Dedifferentiated amniotic fluid mesenchymal stem cell (primary cell): Measurements from ENCODE around the gene ICE2.

Experiments
- DNase-seq: peaks from one replicate; pipeline ENCODE4 v3.0.0-alpha.2; 2016; ENCODE audit errors: extremely low spot score

Gene ICE2

DNA sequence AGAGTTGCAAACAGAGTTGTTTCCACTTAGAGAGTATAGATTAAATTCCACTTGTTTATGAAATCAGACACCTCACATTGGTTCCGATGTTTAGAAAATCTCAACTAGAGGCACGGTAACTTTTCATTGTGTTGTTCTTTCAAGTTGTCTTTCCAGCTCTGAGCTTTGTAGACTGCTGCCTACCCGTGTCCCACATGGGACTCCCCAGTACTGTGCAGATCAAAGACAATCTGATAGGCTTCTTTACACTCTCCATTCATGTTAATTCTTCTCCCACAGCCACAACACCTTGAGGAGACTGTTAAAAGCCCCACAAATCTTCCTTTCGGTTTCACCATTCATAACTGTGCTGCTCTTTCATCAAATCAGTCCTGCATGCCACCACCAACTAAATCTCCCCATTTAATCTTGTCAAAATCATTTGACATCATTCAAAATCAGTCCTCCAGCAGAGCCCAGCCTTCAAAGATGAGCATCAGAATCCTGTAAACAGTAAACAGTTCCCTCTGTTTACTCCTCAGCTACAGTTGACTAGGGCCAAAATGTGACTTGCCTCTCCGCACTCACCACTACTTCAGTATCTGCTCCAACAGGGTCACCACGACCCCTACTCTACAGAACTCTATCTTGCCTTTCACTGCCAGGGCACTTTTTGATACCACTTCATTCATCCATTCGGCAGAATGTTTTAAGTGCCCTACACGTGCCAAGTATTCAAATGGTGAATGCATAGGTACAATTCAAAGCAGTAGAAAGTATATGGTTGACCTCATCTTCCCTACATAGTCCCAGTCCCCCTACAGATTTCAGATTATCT lies 89.5 kb downstream of the ICE2 start:
- DNase-seq = no peak

DNA sequence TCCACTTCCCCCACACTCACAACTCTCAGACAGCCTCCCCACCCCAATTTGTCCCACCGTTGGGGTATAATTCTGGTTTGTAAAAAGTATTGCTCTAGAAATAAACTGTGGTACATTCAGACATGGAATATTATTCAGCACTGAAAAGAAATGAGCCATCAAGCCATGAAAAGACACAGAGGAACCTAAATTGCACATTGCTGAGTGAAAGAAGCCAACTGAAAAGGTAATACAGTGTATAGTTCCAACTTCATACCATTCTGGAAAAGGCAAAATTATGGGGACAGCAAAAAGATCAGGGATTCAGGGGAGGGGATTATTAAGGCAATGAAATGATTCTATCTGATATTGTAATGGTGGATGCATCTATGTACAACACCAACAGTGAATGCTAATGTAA lies 91.6 kb downstream of the ICE2 start:
- DNase-seq = no peak

DNA sequence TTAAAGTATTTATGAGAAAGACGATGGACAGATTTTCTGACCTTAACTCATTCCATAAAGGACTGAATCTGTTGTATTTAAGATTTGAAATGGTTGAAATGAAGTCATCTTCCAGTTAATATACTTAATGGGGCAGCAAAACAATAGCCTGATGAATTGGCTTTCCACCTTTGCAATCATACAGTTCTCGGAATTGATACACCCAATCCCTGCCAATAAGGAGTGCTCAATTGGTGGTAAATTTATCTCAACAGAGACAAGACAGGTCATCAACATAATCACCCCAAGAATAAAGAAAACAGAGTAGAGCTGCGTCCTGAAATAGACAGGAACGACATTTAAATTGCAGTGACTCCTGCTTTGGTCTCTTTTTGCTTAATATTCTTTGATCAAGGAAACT lies 92.3 kb downstream of the ICE2 start:
- no peak for DNase-seq

DNA sequence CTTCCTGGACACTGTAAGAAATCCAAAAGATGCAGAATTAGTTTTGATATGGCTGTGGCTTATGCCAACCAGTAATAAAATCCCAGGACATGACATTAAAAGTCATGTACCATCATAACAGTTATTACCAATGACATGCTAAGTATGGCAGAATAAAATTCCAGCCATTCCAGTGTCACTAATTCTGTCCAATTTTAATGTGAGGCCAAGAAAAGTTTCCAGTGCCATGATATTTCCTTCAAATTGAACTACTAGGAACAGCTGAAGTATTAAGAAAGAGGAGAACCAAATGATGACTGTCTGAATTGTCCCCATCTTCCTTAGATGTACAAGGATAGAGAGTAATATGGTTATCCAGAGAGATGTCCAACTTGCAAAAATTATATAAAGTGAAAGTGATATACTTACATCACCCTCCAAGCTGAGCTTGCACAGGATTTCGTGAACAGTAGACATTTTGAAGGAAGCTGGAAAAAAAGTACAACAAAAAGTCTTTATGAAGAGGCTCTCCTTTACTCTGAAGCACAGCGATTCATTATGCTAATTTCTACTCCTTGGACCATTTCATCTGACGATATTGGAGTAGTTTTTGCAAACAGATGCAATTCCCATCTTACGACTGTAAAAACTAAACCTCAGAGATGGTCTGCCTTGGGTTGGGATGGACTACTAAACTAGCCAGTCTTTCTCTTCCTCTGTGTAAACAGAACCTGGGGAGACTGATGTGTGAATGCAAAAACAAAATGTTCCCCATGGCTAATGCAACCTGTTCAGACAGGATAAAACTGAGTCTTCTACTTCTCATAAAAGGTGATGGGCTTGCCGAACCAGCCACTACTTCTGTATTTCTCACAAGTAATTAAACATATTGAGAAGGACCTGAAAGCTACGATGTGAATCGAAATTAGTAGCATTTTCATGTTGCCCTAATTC lies 93.1 kb downstream of the ICE2 start:
- DNase-seq = no peak

DNA sequence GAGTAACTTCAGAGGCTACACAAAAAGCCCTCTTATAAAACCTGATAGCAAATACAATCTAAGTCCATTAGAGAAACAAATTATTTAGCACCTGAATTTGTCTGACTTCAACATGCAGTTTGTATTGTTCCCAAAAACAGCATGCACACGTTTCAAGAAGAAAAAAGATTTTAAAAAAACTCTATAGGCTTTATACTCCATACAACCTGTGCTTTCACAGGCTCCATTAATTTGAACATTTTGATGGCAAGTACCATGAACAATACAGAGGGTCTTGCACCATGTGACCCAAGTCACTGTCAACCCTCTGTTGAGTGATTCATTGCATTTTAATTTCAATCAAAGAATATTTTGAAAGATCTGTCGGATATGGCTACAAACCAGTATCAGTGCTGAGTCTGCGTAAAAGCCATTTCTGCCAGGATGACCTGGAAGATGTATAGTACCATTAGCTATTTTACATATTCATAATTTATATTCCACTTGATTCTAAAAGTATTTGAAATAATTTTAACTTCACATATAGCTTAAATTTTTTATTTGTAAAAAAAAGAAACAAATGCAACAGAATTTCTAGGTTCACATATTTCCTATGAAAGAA lies 94.3 kb downstream of the ICE2 start:
- DNase-seq = no peak

DNA sequence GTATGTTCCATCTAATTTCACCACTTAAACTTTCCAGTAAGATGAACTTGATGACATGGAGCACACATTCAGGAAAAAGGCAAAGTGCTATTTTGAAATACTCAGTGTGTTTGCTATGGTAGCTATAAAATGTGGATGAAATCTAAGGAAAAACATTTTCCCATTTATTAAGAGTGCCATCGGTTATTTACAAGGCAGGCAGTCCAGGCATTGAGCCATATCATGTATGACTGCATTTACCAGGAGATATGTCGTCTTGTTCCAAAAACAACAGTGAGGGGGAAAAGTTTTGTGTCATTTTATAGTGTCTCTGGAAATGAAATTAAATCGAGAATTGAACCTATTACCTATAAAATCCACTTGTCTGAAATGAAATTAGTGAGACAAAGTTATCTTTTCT lies 94.9 kb downstream of the ICE2 start:
- no peak for DNase-seq

DNA sequence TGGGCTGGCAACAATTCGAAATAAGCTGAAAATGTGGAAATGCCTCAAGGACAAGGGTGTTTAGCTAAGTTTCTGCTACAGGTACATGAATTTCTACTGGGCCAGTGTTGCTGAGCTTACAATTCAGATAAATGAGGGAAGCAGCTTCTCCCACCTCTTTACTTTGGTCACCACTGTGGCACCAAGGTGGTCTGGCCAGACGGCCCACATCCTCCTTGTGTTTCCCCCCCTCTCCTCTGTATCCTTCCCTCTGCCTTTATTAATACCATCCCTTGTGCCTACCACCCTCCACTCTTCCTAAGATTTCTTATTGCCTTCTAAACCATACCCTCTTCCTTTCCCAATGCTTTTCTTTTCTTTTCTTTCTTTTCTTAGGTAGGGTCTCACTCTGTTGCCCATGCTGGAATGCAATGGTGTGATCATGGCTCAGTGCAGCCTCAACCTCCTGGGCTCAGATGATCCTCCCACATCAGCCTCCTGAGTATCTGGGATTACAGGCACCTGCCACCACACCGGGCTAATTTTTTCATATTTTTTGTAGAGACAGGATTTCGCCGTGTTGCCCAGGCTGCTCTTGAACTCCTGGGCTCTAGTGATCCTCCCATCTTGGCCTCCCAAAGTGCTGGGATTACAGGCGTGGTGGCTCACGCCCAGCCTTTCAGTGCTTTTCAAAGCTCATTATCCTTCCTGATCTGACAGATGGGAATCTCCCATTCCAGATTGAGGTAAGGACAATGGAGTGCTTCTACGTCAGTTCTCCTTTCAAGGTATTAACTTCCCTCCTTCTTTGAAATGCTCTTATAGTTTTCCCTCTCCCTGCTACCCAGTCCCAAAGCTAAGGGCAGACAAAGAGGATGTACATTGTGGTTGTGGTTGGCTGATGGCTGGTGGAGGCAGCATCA lies 95.9 kb downstream of the ICE2 start:
- no peak for DNase-seq

DNA sequence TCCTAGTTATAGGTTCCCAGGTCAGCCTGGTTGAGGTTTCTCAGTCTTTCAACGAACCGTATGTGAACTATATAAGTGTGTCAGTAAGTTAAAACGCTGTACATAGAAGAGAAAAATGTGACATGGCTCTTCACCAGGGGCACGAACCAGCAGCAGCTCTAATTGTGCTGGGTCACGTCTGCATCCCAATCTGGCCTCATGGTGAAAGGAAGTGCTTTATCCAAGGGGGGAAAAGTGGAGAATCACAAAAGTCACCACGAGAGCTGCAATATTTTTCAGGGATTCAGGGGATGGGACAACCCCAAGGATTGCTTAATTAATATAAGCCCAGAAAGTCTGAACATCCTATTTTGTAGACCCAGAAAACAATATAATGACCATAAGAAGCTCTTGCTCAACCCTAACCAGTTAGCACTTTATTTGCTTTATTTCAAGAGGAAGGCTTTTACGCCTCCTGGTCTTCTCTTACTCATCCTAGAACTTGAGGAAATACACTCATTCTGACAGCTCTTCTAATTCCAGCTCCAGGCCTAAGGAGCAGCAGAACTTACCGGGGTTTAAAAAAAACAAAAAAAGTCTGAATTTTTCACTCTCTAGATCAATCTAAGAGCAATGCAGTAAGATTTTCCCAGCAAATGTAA lies 97.7 kb downstream of the ICE2 start:
- DNase-seq = no peak

DNA sequence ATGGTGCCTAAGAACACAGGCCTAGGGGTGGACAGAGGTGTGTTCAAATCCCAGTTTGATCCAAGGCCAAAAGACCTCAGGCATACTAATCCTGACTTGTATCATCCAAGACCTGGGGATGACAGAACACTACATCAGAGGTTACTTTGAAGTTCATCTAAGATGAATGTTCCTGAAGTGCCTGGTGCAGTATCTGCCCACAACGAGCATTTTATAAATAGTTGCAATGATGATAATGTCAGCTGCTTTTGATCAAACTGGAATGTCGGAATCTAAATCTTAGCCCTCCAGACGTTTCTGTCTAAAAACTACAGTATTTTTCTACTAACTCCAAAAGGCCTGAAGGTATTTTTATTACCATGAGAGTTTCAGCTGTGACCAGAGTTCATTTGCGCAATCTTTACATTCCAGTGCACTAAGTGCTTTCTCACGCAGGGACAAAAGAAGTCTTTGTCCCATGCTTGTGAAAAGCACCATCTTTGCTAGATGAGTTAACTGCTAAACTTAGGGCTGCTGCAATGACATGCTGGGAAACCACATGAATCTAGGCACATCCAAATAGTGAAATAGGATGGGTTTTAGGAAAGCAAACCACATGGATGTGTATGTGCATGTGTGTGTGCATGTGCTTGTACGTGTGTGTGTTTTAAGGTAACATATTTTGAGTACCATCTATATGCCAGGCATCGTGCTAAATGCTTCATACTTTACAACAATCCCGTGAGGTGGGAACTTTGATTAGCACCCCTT lies 99.2 kb downstream of the ICE2 start:
- peak; percentile 97 for DNase-seq

DNA sequence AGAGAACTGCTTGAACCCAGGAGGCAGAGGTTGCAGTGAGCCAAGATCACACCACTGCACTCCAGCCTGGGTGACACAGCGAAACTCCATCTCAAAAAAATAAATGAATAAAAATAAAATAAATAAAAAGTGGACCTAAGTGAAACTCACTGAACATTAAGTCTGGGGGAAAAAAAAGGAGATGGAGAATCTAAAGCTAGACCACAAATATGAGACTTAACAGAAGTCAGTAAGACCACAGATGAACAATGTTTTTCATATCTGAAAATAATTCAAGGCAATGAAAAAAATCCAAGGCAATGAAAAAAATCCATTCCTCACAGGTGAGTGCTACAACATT lies 99.8 kb downstream of the ICE2 start:
- DNase-seq = no peak

DNA sequence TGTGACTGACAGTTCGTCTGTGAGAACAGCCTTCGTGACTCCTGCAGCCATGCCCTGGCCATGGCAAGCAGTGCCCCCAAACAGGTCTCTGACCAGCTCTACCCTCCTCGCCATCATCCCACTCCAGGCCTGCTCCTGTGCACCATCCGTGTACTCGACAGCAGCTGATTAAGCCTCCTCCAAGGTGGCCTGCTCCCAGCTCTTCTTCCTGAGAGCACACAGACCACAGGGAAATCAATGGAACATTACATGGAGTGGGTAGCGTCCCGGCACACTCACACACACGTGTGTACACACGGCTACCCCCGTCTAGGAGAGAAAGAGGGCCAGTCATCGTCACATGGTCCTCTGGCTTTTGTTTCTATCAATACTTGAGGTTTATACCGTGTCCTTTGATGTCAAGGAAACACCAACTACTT lies 102.3 kb downstream of the ICE2 start:
- no peak for DNase-seq

DNA sequence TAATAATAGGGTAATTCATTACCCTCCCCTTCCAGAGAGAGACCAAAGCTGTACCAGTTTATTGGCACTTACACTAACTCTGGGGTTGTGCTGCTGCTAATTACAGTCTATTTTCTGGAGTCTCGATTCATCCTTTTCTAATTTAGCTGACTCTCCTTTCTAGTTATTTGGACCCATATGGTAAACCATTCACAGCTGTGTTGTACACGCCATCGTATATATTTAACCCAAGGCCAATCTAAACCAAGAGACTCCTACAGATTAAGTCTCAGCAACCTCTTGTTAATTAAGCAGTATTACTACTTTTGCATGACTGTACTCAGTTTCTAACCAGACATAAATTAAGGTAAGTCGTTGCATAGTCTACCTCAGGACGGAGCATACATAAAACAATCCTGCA lies 103.6 kb downstream of the ICE2 start:
- no peak for DNase-seq

DNA sequence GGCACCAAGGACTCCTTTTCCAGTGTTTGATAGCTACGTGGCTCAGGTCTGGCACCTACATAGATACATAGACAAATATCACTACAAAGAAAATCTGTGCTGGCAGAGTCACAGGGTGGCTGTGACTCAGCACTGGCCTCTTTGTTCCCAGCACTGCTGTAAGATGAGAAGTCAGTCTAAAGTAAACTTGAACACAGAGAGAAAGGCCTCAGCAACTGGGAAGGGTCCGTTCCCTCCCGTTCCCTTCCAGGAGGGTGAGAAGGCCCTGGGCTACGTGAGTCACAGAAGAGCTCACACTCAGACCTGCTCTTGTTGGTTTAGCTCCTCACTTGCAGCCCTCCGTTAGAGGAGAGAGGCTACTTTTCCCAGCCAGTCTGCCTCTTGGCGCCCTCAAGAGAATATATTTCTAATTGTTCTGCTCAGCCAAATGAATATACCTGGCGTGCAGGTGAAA lies 104.3 kb downstream of the ICE2 start:
- peak; percentile 93 for DNase-seq

DNA sequence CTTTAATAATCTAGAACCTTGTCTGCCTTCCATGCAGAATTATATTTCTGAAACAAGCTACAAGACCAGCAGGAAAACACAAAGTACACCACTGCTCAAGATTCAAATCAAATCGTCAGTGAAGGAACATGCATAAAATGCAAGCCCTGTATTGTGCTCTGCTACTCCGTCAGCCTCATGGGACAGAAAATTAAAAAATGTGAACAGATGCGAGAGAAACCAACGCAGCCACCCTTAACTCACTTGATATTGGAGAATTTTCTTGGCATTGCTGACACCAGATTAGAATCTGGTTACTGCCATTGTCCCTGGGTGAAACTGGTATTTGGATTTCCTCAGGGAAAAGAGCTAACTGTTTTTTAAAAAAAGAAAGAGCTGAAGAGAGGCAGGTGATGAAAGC lies 104.7 kb downstream of the ICE2 start:
- DNase-seq = no peak

DNA sequence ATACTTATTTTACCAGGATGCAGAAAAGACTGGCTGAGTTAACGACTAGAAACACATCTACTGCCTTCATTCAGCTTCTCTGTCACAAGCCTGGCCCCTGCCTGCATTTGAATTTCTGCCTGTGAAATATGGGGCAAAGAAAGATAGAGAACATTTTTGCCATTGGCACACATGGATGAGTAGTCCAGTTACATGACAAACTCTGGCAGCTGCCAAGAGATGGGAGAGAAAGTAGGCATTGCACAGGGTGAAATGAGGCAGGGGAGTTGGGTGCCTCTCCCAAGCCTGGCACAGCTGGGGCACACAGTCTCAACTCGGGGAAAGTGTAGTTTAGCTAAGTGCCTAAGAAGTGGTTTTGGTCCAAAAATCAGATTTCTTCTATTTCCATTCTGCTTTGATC lies 105.2 kb downstream of the ICE2 start:
- DNase-seq = no peak

DNA sequence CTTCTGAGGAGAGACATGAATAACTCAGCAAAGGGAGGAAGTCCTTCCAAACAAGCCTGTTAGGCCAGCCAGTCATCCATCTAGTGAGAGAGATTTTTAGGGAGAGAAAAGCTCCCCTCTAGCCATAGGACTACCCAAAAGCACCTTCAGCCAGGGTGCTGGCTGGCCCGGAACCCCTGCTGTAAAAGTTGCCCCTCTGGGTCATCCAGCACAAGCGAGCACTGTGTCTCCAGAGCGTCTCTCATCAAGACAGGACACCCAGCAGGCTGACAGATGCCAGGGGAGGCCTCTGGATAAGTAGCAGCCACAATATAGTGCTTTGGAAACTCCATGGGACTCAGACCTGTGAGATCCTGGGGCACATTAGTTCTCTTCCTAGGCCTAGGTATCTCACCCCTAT lies 105.6 kb downstream of the ICE2 start:
- DNase-seq = no peak

DNA sequence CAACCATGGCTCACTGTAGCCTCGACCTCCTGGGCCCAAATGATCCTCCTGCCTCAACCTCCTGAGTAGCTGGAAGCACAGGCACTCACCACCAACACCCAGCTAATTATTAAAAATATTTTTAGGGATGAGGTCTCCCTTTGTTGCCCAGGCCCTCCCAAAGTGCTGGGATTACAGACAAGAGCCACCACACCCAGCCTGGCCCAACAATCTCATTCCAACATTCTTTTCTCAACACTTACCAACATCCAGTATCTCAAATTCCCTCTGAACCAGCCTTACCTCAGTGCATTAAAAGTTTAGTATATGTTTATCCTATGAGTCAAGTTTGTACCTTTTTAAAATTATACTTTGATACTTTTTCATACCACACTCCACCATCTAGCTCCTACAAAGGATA lies 106.2 kb downstream of the ICE2 start:
- no peak for DNase-seq

DNA sequence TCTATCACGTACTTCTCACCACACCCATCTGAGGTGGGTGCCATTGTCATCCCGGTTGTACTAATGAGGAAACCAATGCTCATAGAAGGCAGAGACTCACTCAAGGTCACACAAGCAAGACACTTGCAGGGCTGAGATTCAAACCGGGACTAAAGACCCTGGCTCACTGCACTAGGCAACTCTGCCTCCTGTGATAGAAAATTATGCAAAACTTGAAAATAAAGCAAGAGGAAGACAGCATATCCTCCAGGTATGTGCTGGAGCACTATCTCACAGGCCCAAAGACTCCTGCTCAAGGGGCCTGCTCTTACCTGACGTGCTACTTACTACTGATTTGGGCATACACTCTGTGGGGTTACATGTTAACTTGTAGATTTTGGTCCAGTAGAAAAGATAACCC lies 106.7 kb downstream of the ICE2 start:
- no peak for DNase-seq

DNA sequence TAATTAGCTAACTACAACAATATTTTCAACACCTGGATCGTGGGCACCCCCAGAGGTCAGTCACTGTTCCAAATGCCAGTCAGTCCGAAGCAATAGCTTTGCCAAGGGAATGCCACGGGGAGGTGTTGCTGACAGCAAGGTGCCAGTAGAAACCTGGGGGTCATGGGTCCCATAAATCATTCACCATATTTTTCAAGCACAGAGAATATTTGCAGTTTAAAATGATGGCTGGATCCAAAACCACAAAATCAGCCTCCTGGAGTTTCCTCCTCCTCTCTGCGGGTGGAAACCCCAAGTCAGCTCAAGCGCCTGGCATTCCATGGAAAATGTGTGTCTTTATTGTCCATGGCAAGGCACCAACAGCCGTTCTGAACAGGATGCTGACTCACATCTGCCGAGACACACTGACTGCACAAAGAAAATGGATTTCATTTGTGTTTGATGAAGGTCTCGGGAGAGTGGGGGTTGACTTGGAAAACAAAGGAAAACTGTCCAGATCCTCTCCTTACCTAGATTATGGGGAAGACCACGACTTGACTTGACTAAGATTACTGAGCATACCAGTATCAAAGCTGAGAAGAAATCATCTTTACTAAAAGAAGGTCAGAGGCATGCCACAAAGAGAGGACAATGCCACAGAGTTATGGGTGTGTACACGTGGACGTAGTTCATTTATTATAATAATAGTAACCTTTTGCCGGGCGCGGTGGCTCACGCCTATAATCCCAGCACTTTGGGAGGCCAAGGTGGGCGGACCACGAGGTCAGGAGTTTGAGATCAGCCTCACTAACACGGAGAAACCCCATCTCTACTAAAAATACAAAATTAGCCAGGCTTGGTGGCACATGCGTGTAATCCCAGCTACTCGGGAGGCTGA lies 107.5 kb downstream of the ICE2 start:
- peak; percentile 99 for DNase-seq

DNA sequence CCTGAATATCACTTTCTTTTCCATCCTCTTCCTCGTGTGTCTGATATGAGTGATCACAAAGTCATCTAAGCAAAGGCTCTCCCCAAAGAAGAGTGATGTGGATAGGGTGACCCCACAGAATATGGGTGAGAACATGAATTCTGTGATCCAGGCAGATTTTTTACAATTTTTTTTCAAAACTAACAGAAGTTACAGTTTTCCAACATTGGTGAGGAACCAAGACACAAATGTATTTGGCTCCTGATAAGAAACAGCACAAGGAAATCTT lies 108.1 kb downstream of the ICE2 start:
- DNase-seq = no peak
